Dendritic cell treated with granulocyte-macrophage colony-stimulating factor and Interleukin-4, amounts not matched to agents 40 ng/mL and 50 ng/mL, for 4 days (primary cell): Measurements from ENCODE around the gene SLC7A9.
"Not testable (repeated sequence)": the region's sequence is repeated elsewhere in the genome, so short reads cannot be mapped to it uniquely, and the experiment has no call there.

ENCODE experiments used
- H3K27ac Mint-ChIP-seq: one replicate; pipeline ENCODE4 v1.8.0; 2022; ENCODE audit warnings: mild to moderate bottlenecking, mixed read lengths
- H3K27me3 Mint-ChIP-seq: one replicate; pipeline ENCODE4 v1.8.0; 2022; ENCODE audit warnings: mild to moderate bottlenecking, mixed read lengths
- H3K36me3 Mint-ChIP-seq: one replicate; pipeline ENCODE4 v1.8.0; 2022; ENCODE audit warnings: low read depth, mixed read lengths
- H3K4me1 Mint-ChIP-seq: one replicate; pipeline ENCODE4 v1.8.0; 2022; ENCODE audit warnings: low read depth, mixed read lengths
- H3K4me3 Mint-ChIP-seq: one replicate; pipeline ENCODE4 v1.8.0; 2022; ENCODE audit warnings: mild to moderate bottlenecking, moderate library complexity, mixed read lengths
- H3K9me3 Mint-ChIP-seq: one replicate; pipeline ENCODE4 v1.8.0; 2022; ENCODE audit warnings: mixed read lengths
- intact Hi-C: fragments of 100-400 bp; cut with micrococcal nuclease; formaldehyde crosslinking; loops from one replicate; pipeline ENCODE4 v1.15.0; 2022

Gene SLC7A9

GRCh38 chr19:32837531-32837930 is 32.0 kb downstream of the SLC7A9 start:
- Mint-ChIP-seq H3K9me3 (peaks cover 29% of the 10 kb centered on the region), H3K4me3 (no peak overlapping the region), H3K4me1 (no peaks in the 10 kb centered on the region), H3K27me3 (no peaks in the 10 kb centered on the region), H3K36me3 (no peaks in the 10 kb centered on the region), H3K27ac (no peak overlapping the region)
- intact Hi-C loops: no loop called here

GRCh38 chr19:32833388-32833787 is 36.2 kb downstream of the SLC7A9 start:
- H3K36me3 Mint-ChIP-seq, intact Hi-C loops, H3K27ac Mint-ChIP-seq, H3K27me3 Mint-ChIP-seq, H3K9me3 Mint-ChIP-seq, H3K4me1 Mint-ChIP-seq, H3K4me3 Mint-ChIP-seq: not testable (repeated sequence)

- H3K4me3 Mint-ChIP-seq, H3K9me3 Mint-ChIP-seq, H3K36me3 Mint-ChIP-seq, H3K4me1 Mint-ChIP-seq, intact Hi-C loops, H3K27ac Mint-ChIP-seq, H3K27me3 Mint-ChIP-seq: not testable (repeated sequence)
Measured at GRCh38 chr19:32832825-32833224, 36.7 kb downstream of the SLC7A9 start.

- intact Hi-C loops, H3K4me3 Mint-ChIP-seq, H3K27me3 Mint-ChIP-seq, H3K36me3 Mint-ChIP-seq, H3K27ac Mint-ChIP-seq, H3K9me3 Mint-ChIP-seq, H3K4me1 Mint-ChIP-seq: not testable (repeated sequence)
Measured at GRCh38 chr19:32832094-32832493, 37.5 kb downstream of the SLC7A9 start.

- H3K4me3 Mint-ChIP-seq: no peak overlapping the region
- no peaks in the 10 kb centered on the region for H3K36me3 Mint-ChIP-seq
- H3K27me3 Mint-ChIP-seq: no peaks in the 10 kb centered on the region
- H3K4me1 Mint-ChIP-seq: no peaks in the 10 kb centered on the region
- intact Hi-C loops: no loop called here
- no peak overlapping the region for H3K27ac Mint-ChIP-seq
- no peaks in the 10 kb centered on the region for H3K9me3 Mint-ChIP-seq
Measured at GRCh38 chr19:32831611-32832010, 38.0 kb downstream of the SLC7A9 start.

GRCh38 chr19:32830231-32831014 is 39.1 kb downstream of the SLC7A9 start:
- no peaks in the 10 kb centered on the region for H3K4me1 Mint-ChIP-seq
- no peaks in the 10 kb centered on the region for H3K27me3 Mint-ChIP-seq
- no peaks in the 10 kb centered on the region for H3K9me3 Mint-ChIP-seq
- H3K36me3 Mint-ChIP-seq: no peaks in the 10 kb centered on the region
- intact Hi-C loops: no loop called here
- no peak overlapping the region for H3K4me3 Mint-ChIP-seq
- H3K27ac Mint-ChIP-seq: no peak overlapping the region

GRCh38 chr19:32829345-32829896 is 40.1 kb downstream of the SLC7A9 start:
- H3K9me3 Mint-ChIP-seq: no peaks in the 10 kb centered on the region
- no peak overlapping the region for H3K4me3 Mint-ChIP-seq
- intact Hi-C loops: no loop called here
- no peak overlapping the region for H3K27ac Mint-ChIP-seq
- peaks cover 9% of the 10 kb centered on the region for H3K27me3 Mint-ChIP-seq
- H3K36me3 Mint-ChIP-seq: no peaks in the 10 kb centered on the region
- no peaks in the 10 kb centered on the region for H3K4me1 Mint-ChIP-seq

- Mint-ChIP-seq H3K36me3 (no peaks in the 10 kb centered on the region), H3K4me1 (no peaks in the 10 kb centered on the region), H3K27ac (no peak overlapping the region), H3K9me3 (no peaks in the 10 kb centered on the region), H3K27me3 (peaks cover 14% of the 10 kb centered on the region), H3K4me3 (no peak overlapping the region)
- intact Hi-C loops: no loop called here
Measured at GRCh38 chr19:32828643-32829344, 40.8 kb downstream of the SLC7A9 start.

GRCh38 chr19:32828139-32828538 is 41.4 kb downstream of the SLC7A9 start:
- Mint-ChIP-seq H3K4me3 (no peak overlapping the region), H3K36me3 (no peaks in the 10 kb centered on the region), H3K4me1 (no peaks in the 10 kb centered on the region), H3K27me3 (peaks cover 19% of the 10 kb centered on the region), H3K27ac (no peak overlapping the region), H3K9me3 (no peaks in the 10 kb centered on the region)
- intact Hi-C loops: no loop called here

- Mint-ChIP-seq H3K27ac (no peak overlapping the region), H3K27me3 (peaks cover 20% of the 10 kb centered on the region), H3K4me1 (no peaks in the 10 kb centered on the region), H3K9me3 (no peaks in the 10 kb centered on the region), H3K36me3 (no peaks in the 10 kb centered on the region), H3K4me3 (no peak overlapping the region)
- intact Hi-C loops: no loop called here
Measured at GRCh38 chr19:32824916-32825608, 44.5 kb downstream of the SLC7A9 start.

GRCh38 chr19:32824191-32824751 is 45.3 kb downstream of the SLC7A9 start:
- intact Hi-C loops: no loop called here
- Mint-ChIP-seq H3K4me3 (no peak overlapping the region), H3K36me3 (no peaks in the 10 kb centered on the region), H3K27ac (no peak overlapping the region), H3K4me1 (no peaks in the 10 kb centered on the region), H3K9me3 (no peaks in the 10 kb centered on the region), H3K27me3 (peaks cover 25% of the 10 kb centered on the region)

- Mint-ChIP-seq H3K9me3 (no peaks in the 10 kb centered on the region), H3K4me3 (no peak overlapping the region), H3K27me3 (peaks cover 25% of the 10 kb centered on the region), H3K36me3 (no peaks in the 10 kb centered on the region), H3K4me1 (no peaks in the 10 kb centered on the region), H3K27ac (no peak overlapping the region)
- intact Hi-C loops: no loop called here
Measured at GRCh38 chr19:32823747-32824102, 45.8 kb downstream of the SLC7A9 start.

- H3K4me1 Mint-ChIP-seq: no peaks in the 10 kb centered on the region
- no peaks in the 10 kb centered on the region for H3K36me3 Mint-ChIP-seq
- no peak overlapping the region for H3K4me3 Mint-ChIP-seq
- H3K9me3 Mint-ChIP-seq: no peaks in the 10 kb centered on the region
- intact Hi-C loops: no loop called here
- H3K27ac Mint-ChIP-seq: no peak overlapping the region
- peaks cover 26% of the 10 kb centered on the region for H3K27me3 Mint-ChIP-seq
Measured at GRCh38 chr19:32822916-32823746, 46.4 kb downstream of the SLC7A9 start.
